OCI-LY3 (cell line): ENCODE data around the gene DTNBP1.

ENCODE experiments used
- H2AFZ ChIP-seq: fragments of 200-600, 300-600 bp; shearing (Covaris generic); 2 replicates; pipeline ENCODE4 v1.6.0; 2014; ENCODE audit warnings: antibody characterized with exemption, low read depth, low read length
- H3K27ac ChIP-seq: fragments of 200-600, 300-600 bp; sonication (generic); 2 replicates; pipeline ENCODE4 v1.5.1; 2014; ENCODE audit warnings: mild to moderate bottlenecking, low read length, moderate library complexity, mixed read lengths
- H3K27me3 ChIP-seq: fragments of 200-600, 300-600 bp; sonication (generic); 2 replicates; pipeline ENCODE4 v1.6.1; 2014; ENCODE audit warnings: low read depth, low read length, mixed read lengths
- H3K36me3 ChIP-seq: fragments of 200-600, 300-600 bp; sonication (generic); replicated peaks from 2 replicates; pipeline ENCODE3; 2014; ENCODE audit warnings: low read depth, low read length, mixed read lengths
- H3K4me1 ChIP-seq: fragments of 300-600, 200-600 bp; sonication (generic); 2 replicates; pipeline ENCODE4 v1.6.1; 2014; ENCODE audit warnings: low read length, mixed read lengths
- H3K4me2 ChIP-seq: fragments of 200-600, 300-600 bp; sonication (generic); 2 replicates; pipeline ENCODE4 v1.6.1; 2014; ENCODE audit warnings: low read length, mixed read lengths
- H3K4me3 ChIP-seq: fragments of 300-600, 200-600 bp; sonication (generic); 2 replicates; pipeline ENCODE4 v1.5.1; 2014; ENCODE audit warnings: antibody characterized with exemption, mild to moderate bottlenecking, low read length, moderate library complexity
- H3K79me2 ChIP-seq: fragments of 300-600, 200-600 bp; shearing (Covaris generic); 2 replicates; pipeline ENCODE4 v1.6.1; 2014; ENCODE audit warnings: mild to moderate bottlenecking, low read length, mixed read lengths
- H3K9ac ChIP-seq: fragments of 300-600, 200-600 bp; shearing (Covaris generic); 2 replicates; pipeline ENCODE4 v1.6.0; 2014; ENCODE audit warnings: mild to moderate bottlenecking, low read length, moderate library complexity
- H3K9me3 ChIP-seq: fragments of 200-600, 300-600 bp; shearing (Covaris generic); 2 replicates; pipeline ENCODE4 v1.6.1; 2014; ENCODE audit warnings: low read length, mixed read lengths; ENCODE audit not compliant: insufficient read depth
- H4K20me1 ChIP-seq: fragments of 200-600, 300-600 bp; sonication (generic); 2 replicates; pipeline ENCODE4 v1.6.1; 2016; ENCODE audit warnings: low read length, mixed read lengths; ENCODE audit not compliant: insufficient read depth
- EZH2phosphoT487 ChIP-seq: fragments of 200-600 bp; shearing (Covaris generic); IDR thresholded peaks from 2 replicates; pipeline ENCODE4 v1.6.1; 2018; ENCODE audit warnings: antibody characterized with exemption, mixed run types, low read depth
- TF ChIP-seq, protein P1 (sequence below): fragments of 200-600, 300-600 bp; sonication (generic); IDR thresholded peaks from 2 replicates; pipeline ENCODE4 v1.5.1; 2014; ENCODE audit warnings: antibody characterized with exemption, low read length, low read depth

DTNBP1 gene

GRCh38 chr6:15512721-15513120 lies 150.1 kb downstream of the DTNBP1 start:
- Histone ChIP-seq H3K9me3 (no peaks in the 10 kb centered on the region), H3K79me2 (no peaks in the 10 kb centered on the region), H4K20me1 (no peaks in the 10 kb centered on the region), H3K9ac (no peak overlapping the region), H2AFZ (no peak overlapping the region), H3K4me1 (no peaks in the 10 kb centered on the region), H3K27me3 (no peaks in the 10 kb centered on the region), H3K36me3 (peaks cover 4% of the 10 kb centered on the region), H3K27ac (no peak overlapping the region), H3K4me3 (no peak overlapping the region), H3K4me2 (no peak overlapping the region)
- TF ChIP-seq EZH2phosphoT487: no peak

GRCh38 chr6:15512126-15512525 lies 150.7 kb downstream of the DTNBP1 start:
- Histone ChIP-seq H3K4me1 (no peaks in the 10 kb centered on the region), H3K9me3 (no peaks in the 10 kb centered on the region), H3K9ac (no peak overlapping the region), H4K20me1 (no peaks in the 10 kb centered on the region), H3K4me2 (no peak overlapping the region), H2AFZ (no peak overlapping the region), H3K27ac (no peak overlapping the region), H3K27me3 (no peaks in the 10 kb centered on the region), H3K79me2 (no peaks in the 10 kb centered on the region), H3K4me3 (no peak overlapping the region), H3K36me3 (peaks cover 4% of the 10 kb centered on the region)
- TF ChIP-seq EZH2phosphoT487: no peak
- TF ChIP-seq, protein P1, sequence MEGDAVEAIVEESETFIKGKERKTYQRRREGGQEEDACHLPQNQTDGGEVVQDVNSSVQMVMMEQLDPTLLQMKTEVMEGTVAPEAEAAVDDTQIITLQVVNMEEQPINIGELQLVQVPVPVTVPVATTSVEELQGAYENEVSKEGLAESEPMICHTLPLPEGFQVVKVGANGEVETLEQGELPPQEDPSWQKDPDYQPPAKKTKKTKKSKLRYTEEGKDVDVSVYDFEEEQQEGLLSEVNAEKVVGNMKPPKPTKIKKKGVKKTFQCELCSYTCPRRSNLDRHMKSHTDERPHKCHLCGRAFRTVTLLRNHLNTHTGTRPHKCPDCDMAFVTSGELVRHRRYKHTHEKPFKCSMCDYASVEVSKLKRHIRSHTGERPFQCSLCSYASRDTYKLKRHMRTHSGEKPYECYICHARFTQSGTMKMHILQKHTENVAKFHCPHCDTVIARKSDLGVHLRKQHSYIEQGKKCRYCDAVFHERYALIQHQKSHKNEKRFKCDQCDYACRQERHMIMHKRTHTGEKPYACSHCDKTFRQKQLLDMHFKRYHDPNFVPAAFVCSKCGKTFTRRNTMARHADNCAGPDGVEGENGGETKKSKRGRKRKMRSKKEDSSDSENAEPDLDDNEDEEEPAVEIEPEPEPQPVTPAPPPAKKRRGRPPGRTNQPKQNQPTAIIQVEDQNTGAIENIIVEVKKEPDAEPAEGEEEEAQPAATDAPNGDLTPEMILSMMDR: peak; percentile 7; the same call in 1 of the 2 replicates

DNA sequence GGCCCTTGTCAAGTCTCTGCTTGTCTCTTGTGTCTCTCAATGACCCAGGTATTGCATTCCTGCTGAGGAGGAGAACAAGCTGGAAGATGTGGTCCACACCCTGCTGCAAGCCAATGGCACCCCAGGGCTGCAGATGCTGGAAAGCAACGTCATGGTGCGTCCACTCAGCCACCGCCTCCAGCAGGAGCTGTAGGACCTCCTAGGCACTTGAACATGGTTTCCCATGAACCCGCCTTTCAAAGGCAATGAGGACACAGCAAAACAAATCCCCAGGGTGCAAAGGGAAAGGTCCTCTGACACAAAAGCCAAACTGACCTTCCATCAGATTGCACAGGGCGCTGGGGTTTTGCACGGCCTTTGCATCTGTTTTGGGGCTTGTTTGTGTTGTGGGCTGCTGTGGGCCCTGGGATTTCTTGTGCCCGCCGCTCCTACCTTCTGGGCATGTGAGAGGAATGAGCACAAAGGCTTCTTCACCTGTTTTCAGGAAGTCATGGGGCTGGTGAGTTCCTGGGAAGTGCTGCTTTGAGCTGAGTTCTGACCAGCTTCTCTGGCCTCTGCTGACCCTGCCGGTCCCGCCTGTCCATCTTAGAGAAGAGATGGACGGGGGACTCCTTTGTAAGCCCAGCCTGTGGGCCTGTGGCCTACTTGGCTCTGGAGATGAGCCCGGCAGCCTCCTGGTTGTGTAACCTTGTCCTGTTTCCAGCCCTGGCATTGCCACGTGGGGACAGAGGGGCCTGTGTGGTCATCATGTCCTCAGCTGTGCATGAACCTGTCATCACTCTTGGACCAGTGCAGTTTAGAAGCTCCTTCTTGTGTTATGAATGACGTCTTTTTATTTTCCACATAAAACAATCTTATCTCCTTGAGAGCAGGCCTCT lies 151.3 kb downstream of the DTNBP1 start:
- H3K4me1 ChIP-seq: no peaks in the 10 kb centered on the region
- no peaks in the 10 kb centered on the region for H3K27me3 ChIP-seq
- no peaks in the 10 kb centered on the region for H3K79me2 ChIP-seq
- H3K36me3 ChIP-seq: peaks cover 4% of the 10 kb centered on the region
- TF ChIP-seq EZH2phosphoT487: no peak
- H3K9me3 ChIP-seq: no peaks in the 10 kb centered on the region
- H2AFZ ChIP-seq: no peak overlapping the region
- H3K27ac ChIP-seq: no peak overlapping the region
- H3K4me3 ChIP-seq: no peak overlapping the region
- H3K9ac ChIP-seq: no peak overlapping the region
- H3K4me2 ChIP-seq: no peak overlapping the region
- no peaks in the 10 kb centered on the region for H4K20me1 ChIP-seq

DNA sequence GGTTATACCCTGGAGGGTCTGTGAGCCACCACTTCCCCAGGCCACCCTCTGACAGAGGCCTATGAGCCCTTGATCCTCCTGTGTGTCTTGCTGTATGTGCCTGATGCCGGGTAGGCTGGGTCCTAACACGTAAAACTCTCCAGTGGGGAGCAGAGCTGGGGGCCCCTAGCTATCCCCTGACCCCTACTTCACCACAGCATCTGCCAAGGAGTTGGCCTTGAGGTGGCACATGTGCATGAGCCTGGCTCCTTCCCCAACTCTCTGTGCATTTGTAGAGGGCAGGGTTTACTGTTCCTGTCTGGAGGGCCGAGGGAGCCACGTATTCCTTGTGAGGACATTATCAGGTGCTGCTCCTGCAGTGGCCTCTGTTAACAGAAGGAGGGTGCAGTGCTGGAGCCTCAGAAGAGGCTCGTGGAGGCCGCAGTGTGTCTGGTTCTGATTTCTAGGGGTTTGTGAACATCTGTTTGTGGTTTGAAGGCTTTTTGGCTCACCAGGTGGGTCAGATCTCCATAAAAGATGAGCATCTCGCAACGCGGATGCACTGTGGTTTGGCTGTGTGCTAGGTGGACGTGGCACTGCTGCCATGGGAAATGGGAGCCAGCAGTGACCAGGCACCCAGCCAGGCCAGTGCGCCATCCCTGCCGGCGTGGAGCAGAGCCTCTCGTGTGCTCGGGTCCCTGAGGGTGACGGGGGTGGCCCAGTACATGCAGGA lies 152.1 kb downstream of the DTNBP1 start:
- no peaks in the 10 kb centered on the region for H3K27me3 ChIP-seq
- peaks cover 4% of the 10 kb centered on the region for H3K36me3 ChIP-seq
- no peaks in the 10 kb centered on the region for H3K9me3 ChIP-seq
- H3K79me2 ChIP-seq: no peaks in the 10 kb centered on the region
- no peak overlapping the region for H3K27ac ChIP-seq
- no peak overlapping the region for H2AFZ ChIP-seq
- no peak overlapping the region for H3K9ac ChIP-seq
- no peak overlapping the region for H3K4me2 ChIP-seq
- H4K20me1 ChIP-seq: no peaks in the 10 kb centered on the region
- H3K4me1 ChIP-seq: no peaks in the 10 kb centered on the region
- no peak for TF ChIP-seq EZH2phosphoT487
- TF ChIP-seq, protein P1: no peak
- H3K4me3 ChIP-seq: no peak overlapping the region

- Histone ChIP-seq H4K20me1 (no peaks in the 10 kb centered on the region), H3K4me2 (no peak overlapping the region), H2AFZ (no peak overlapping the region), H3K79me2 (no peaks in the 10 kb centered on the region), H3K27ac (no peak overlapping the region), H3K27me3 (no peaks in the 10 kb centered on the region), H3K9ac (no peak overlapping the region), H3K36me3 (peaks cover 4% of the 10 kb centered on the region), H3K4me1 (no peaks in the 10 kb centered on the region), H3K9me3 (no peaks in the 10 kb centered on the region), H3K4me3 (no peak overlapping the region)
- TF ChIP-seq, protein P1: no peak
- TF ChIP-seq EZH2phosphoT487: no peak
These were observed 152.7 kb downstream of the DTNBP1 start for GRCh38 chr6:15510121-15510520.
